ENCODE results near the gene FHIP1B. TPM values are rescaled to one million over a fixed set of nuclear protein-coding genes. Genes with fewer than 3 reads are reported as not detected.

Gene FHIP1B
- total RNA-seq, 4 donors from 2014 or later, result 13.0 to 50.4 (median 20.0) TPM

GRCh38 chr11:6205366-6205765 lies 29.1 kb downstream of the FHIP1B start, which contains the start of gene C11orf42:
TSS of gene C11orf42 (plus strand) at chr11:6205557. CDS start at chr11:6205616, 59 bp downstream.
- ATAC-seq, result no peak
- WGBS, 2 donors (ENCODE audit: low coverage in 1 of 2), result 100% methylated on average over 1 of the region's 1 CpG; no CpG with 5 or more reads in 1 of the 2 donors
- no peak within 1 kb of the TSS for H3K4me3 ChIP-seq
- no peaks in the 10 kb centered on the region for H3K9me3 ChIP-seq
- no peaks in the 10 kb centered on the region for H3K27me3 ChIP-seq
- H3K4me1 ChIP-seq, result no peaks in the 10 kb centered on the region
- no peak within 1 kb of the TSS for H3K27ac ChIP-seq
- peaks cover 0 to 57% of the 10 kb centered on the region in 2 donors for H3K36me3 ChIP-seq
- TF ChIP-seq POLR2A (IDR thresholded peaks at IDR 0.05) (no peak), CTCF (IDR thresholded peaks at IDR 0.05) (no peak), EP300 (IDR thresholded peaks at IDR 0.05) (no peak), POLR2AphosphoS5 (IDR thresholded peaks at IDR 0.05) (no peak)

- peaks cover 0 to 50% of the 10 kb centered on the region in 2 donors for H3K36me3 ChIP-seq
- H3K9me3 ChIP-seq, result no peaks in the 10 kb centered on the region
- 88 to 90% methylated on average over 1 of the region's 1 CpG for WGBS, 2 donors (ENCODE audit: low coverage in 1 of 2)
- H3K4me1 ChIP-seq, result no peaks in the 10 kb centered on the region
- no peak for ATAC-seq
- H3K27ac ChIP-seq, result no peak overlapping the region
- no peak for TF ChIP-seq CTCF (IDR thresholded peaks at IDR 0.05)
- no peak for TF ChIP-seq POLR2AphosphoS5 (IDR thresholded peaks at IDR 0.05)
- TF ChIP-seq EP300 (IDR thresholded peaks at IDR 0.05), result no peak
- TF ChIP-seq POLR2A (IDR thresholded peaks at IDR 0.05), result no peak
- no peaks in the 10 kb centered on the region for H3K27me3 ChIP-seq
- H3K4me3 ChIP-seq, result no peak overlapping the region
These were observed 29.7 kb downstream of the FHIP1B start for GRCh38 chr11:6204706-6205105.

- ATAC-seq, result no peak
- no peaks in the 10 kb centered on the region for H3K4me1 ChIP-seq
- WGBS, 2 donors (ENCODE audit: low coverage in 1 of 2), result 49 to 76% methylated on average over 2 to 3 of the region's 3 CpGs
These were observed 31.1 kb downstream of the FHIP1B start for GRCh38 chr11:6203327-6203726.

GRCh38 chr11:6202041-6202440 lies 32.4 kb downstream of the FHIP1B start:
- no peak for ATAC-seq
- whole genome bisulfite sequencing, 2 donors (ENCODE audit: low coverage in 1 of 2), result 64 to 71% methylated on average over 1 of the region's 1 CpG
- H3K27ac ChIP-seq, result no peak overlapping the region
- H3K36me3 ChIP-seq, result peaks cover 0 to 23% of the 10 kb centered on the region in 2 donors
- TF ChIP-seq CTCF (IDR thresholded peaks at IDR 0.05), result no peak
- TF ChIP-seq EP300 (IDR thresholded peaks at IDR 0.05), result no peak
- TF ChIP-seq POLR2AphosphoS5 (IDR thresholded peaks at IDR 0.05), result no peak
- no peak for TF ChIP-seq POLR2A (IDR thresholded peaks at IDR 0.05)
- H3K9me3 ChIP-seq, result no peaks in the 10 kb centered on the region
- no peaks in the 10 kb centered on the region for H3K4me1 ChIP-seq
- H3K4me3 ChIP-seq, result no peak overlapping the region
- H3K27me3 ChIP-seq, result no peaks in the 10 kb centered on the region

More at GRCh38 chr11:6203327-6203726, 31.1 kb downstream of the FHIP1B start:
- no peak for TF ChIP-seq EP300 (IDR thresholded peaks at IDR 0.05)
- TF ChIP-seq POLR2A (IDR thresholded peaks at IDR 0.05), result no peak
- TF ChIP-seq POLR2AphosphoS5 (IDR thresholded peaks at IDR 0.05), result no peak
- TF ChIP-seq CTCF (IDR thresholded peaks at IDR 0.05), result no peak
- Histone ChIP-seq H3K4me3 (no peak overlapping the region), H3K9me3 (no peaks in the 10 kb centered on the region), H3K27ac (no peak overlapping the region), H3K36me3 (peaks cover 0 to 36% of the 10 kb centered on the region in 2 donors), H3K27me3 (no peaks in the 10 kb centered on the region)

GRCh38 chr11:6201481-6201880 lies 33.0 kb downstream of the FHIP1B start:
- no peak for ATAC-seq
- no peaks in the 10 kb centered on the region for H3K9me3 ChIP-seq
- WGBS, 2 donors (ENCODE audit: low coverage in 1 of 2), result 69 to 90% methylated on average over 1 to 2 of the region's 2 CpGs
- H3K4me3 ChIP-seq, result no peak overlapping the region
- no peaks in the 10 kb centered on the region for H3K27me3 ChIP-seq
- H3K36me3 ChIP-seq, result peaks cover 0 to 18% of the 10 kb centered on the region in 2 donors
- H3K27ac ChIP-seq, result no peak overlapping the region
- TF ChIP-seq POLR2A (IDR thresholded peaks at IDR 0.05), result no peak
- TF ChIP-seq CTCF (IDR thresholded peaks at IDR 0.05), result no peak
- no peak for TF ChIP-seq EP300 (IDR thresholded peaks at IDR 0.05)
- no peak for TF ChIP-seq POLR2AphosphoS5 (IDR thresholded peaks at IDR 0.05)
- no peaks in the 10 kb centered on the region for H3K4me1 ChIP-seq

Measured in gastroesophageal sphincter (tissue), 4 donors.